IMR-90 (cell line): Measurements from ENCODE around the gene DYRK3. TPM values are rescaled to one million over a fixed set of nuclear protein-coding genes. Genes with fewer than 3 reads are reported as not detected.

ENCODE experiments used
- ATAC-seq: fragments of 200-7000 bp; cut with Tn5 transposase; 2 replicates; pipeline ENCODE4 v1.9.1; 2020; ENCODE audit warnings: low read depth, mild to moderate bottlenecking, moderate library complexity
- BruUV-seq: library from RNA; stranded (reverse); fragments of 400-500 nt; replicated peaks from 2 replicates; lab custom pipeline; 2021; lab: Mats Ljungman, UMichigan
- CTCF ChIA-PET: fragments of 300-600 bp; formaldehyde crosslinking; extraction: SDS; loops from one replicate; lab custom pipeline; 2021; ENCODE audit warnings: antibody characterized with exemption; lab: Yijun Ruan, JAX
- POLR2A ChIA-PET: fragments of 300-600 bp; sonication (Branson Sonifier 250); formaldehyde crosslinking; loops from one replicate; lab custom pipeline; 2022; ENCODE audit warnings: antibody characterized with exemption; ENCODE audit not compliant: unreplicated experiment; lab: Charles Lee
- DNase-seq: peaks from one replicate; pipeline ENCODE4 v3.0.0; 2013
- H2AFZ ChIP-seq: replicated peaks from 2 replicates; pipeline ENCODE3; 2013; ENCODE audit warnings: low read length, mild to moderate bottlenecking; ENCODE audit not compliant: poor library complexity
- H2AK5ac ChIP-seq: 2 replicates; pipeline ENCODE4 v1.6.1; 2013; ENCODE audit warnings: low read depth, low read length, inconsistent platforms
- H2AK9ac ChIP-seq: replicated peaks from 2 replicates; pipeline ENCODE3; 2013; ENCODE audit warnings: mild to moderate bottlenecking, low read depth, low read length, moderate library complexity; ENCODE audit not compliant: poor library complexity
- H2BK120ac ChIP-seq: 2 replicates; pipeline ENCODE4 v1.6.1; 2013; ENCODE audit warnings: low read depth, low read length, inconsistent platforms
- H2BK15ac ChIP-seq: 3 replicates; pipeline ENCODE4 v1.6.1; 2013; ENCODE audit warnings: low read depth, low read length, inconsistent platforms
- H2BK20ac ChIP-seq: 2 replicates; pipeline ENCODE4 v1.6.1; 2013; ENCODE audit warnings: low read depth, mild to moderate bottlenecking, inconsistent platforms, low read length, moderate library complexity
- H2BK5ac ChIP-seq: 2 replicates; pipeline ENCODE4 v1.6.1; 2013; ENCODE audit warnings: mild to moderate bottlenecking, low read depth, low read length, inconsistent platforms; ENCODE audit not compliant: poor library complexity, severe bottlenecking
- H3K14ac ChIP-seq: replicated peaks from 2 replicates; pipeline ENCODE4 v1.6.1; 2013; ENCODE audit warnings: low read depth, low read length, inconsistent platforms
- H3K18ac ChIP-seq: 2 replicates; pipeline ENCODE4 v1.6.1; 2013; ENCODE audit warnings: low read depth, low read length, control low read depth
- H3K23ac ChIP-seq: 2 replicates; pipeline ENCODE4 v1.6.1; 2013; ENCODE audit warnings: low read depth, low read length, inconsistent platforms
- H3K27ac ChIP-seq: 2 replicates; pipeline ENCODE4 v1.5.1; 2013; ENCODE audit warnings: mild to moderate bottlenecking, control low read depth, low read length; ENCODE audit not compliant: insufficient read depth
- H3K27me3 ChIP-seq: 2 replicates; pipeline ENCODE4 v1.6.1; 2013; ENCODE audit warnings: low read length; ENCODE audit not compliant: control insufficient read depth, insufficient read depth
- H3K36me3 ChIP-seq: 2 replicates; pipeline ENCODE4 v1.6.1; 2013; ENCODE audit warnings: low read length, mixed read lengths; ENCODE audit not compliant: control insufficient read depth, insufficient read depth
- H3K4ac ChIP-seq: 2 replicates; pipeline ENCODE4 v1.6.1; 2013; ENCODE audit warnings: low read depth, low read length, inconsistent platforms
- H3K4me1 ChIP-seq: 2 replicates; pipeline ENCODE4 v1.6.1; 2013; ENCODE audit warnings: low read length, mixed read lengths; ENCODE audit not compliant: control insufficient read depth, insufficient read depth
- H3K4me2 ChIP-seq: 2 replicates; pipeline ENCODE4 v1.6.1; 2013; ENCODE audit warnings: low read depth, mild to moderate bottlenecking, control low read depth, low read length, moderate library complexity
- H3K4me3 ChIP-seq: 2 replicates; pipeline ENCODE4 v1.5.1; 2013; ENCODE audit warnings: low read depth, mild to moderate bottlenecking, control low read depth, low read length, moderate library complexity; ENCODE audit not compliant: insufficient read depth
- H3K56ac ChIP-seq: 2 replicates; pipeline ENCODE4 v1.6.1; 2013; ENCODE audit warnings: low read length, inconsistent platforms; ENCODE audit not compliant: insufficient read depth; ENCODE audit errors: extremely low read depth
- H3K79me1 ChIP-seq, 2 experiments: 2 replicates each; pipeline ENCODE4 v1.6.1; 2013; ENCODE audit warnings: low read length in 2 of 2, inconsistent platforms in 1 of 2, low read depth in 1 of 2
- H3K9ac ChIP-seq: 2 replicates; pipeline ENCODE4 v1.6.1; 2013; ENCODE audit warnings: low read depth, low read length, control low read depth
- H3K9me1 ChIP-seq: 2 replicates; pipeline ENCODE4 v1.6.1; 2013; ENCODE audit warnings: low read length, inconsistent platforms; ENCODE audit not compliant: insufficient read depth
- H3K9me3 ChIP-seq: 2 replicates; pipeline ENCODE4 v1.6.1; 2013; ENCODE audit warnings: low read length; ENCODE audit not compliant: control insufficient read depth, insufficient read depth
- H4K20me1 ChIP-seq: 2 replicates; pipeline ENCODE4 v1.6.1; 2013; ENCODE audit warnings: low read length, inconsistent platforms; ENCODE audit not compliant: insufficient read depth
- H4K5ac ChIP-seq: 2 replicates; pipeline ENCODE4 v1.6.1; 2013; ENCODE audit warnings: mild to moderate bottlenecking, low read depth, low read length, control low read depth
- H4K8ac ChIP-seq, 2 experiments: 2 replicates each; pipeline ENCODE4 v1.6.1; 2013; ENCODE audit warnings: low read depth in 2 of 2, low read length in 2 of 2, control low read depth in 1 of 2, inconsistent platforms in 1 of 2
- H4K91ac ChIP-seq: 2 replicates; pipeline ENCODE4 v1.6.1; 2013; ENCODE audit warnings: low read depth, low read length, inconsistent platforms; ENCODE audit not compliant: insufficient read depth
- POLR2A ChIP-seq: IDR thresholded peaks from 2 replicates; pipeline ENCODE4 v1.6.1; 2012; ENCODE audit warnings: mild to moderate bottlenecking, low read depth, low read length
- RAD21 ChIP-seq: IDR thresholded peaks from 2 replicates; pipeline ENCODE4 v1.6.1; 2012; ENCODE audit warnings: low read length, improper control_type of control experiment
- USF2 ChIP-seq: fragments of 150-350 bp; IDR thresholded peaks from 2 replicates; pipeline ENCODE4 v1.6.1; 2017; ENCODE audit warnings: mild to moderate bottlenecking, antibody characterized with exemption, low read length, low read depth
- WGBS, 2 experiments: methylation state at CpG; one replicate each; pipeline versions ENCODE4 v1.1.5 to v1.1.7; 2013; ENCODE audit warnings: missing lambda C conversion rate in 2 of 2; ENCODE audit not compliant: insufficient read length in 1 of 2; ENCODE audit errors: extremely low coverage in 2 of 2; 5-methylcytosine and 5-hydroxymethylcytosine counted together
- dilution Hi-C: fragments of 300-500 bp; cut with HindIII; formaldehyde crosslinking; loops from one replicate; pipeline ENCODE4 v1.14.3; 2018; ENCODE audit warnings: low sequenced_read_pairs; ENCODE audit not compliant: unreplicated experiment
- in situ Hi-C: fragments of 300-500 bp; cut with MboI; formaldehyde crosslinking; loops from 3 replicates; pipeline ENCODE4 v1.14.3; 2019; ENCODE audit warnings: low sequenced_read_pairs, inconsistent platforms, mixed read lengths
- intact Hi-C: fragments of 100-400 bp; cut with micrococcal nuclease; formaldehyde crosslinking; loops from 2 replicates; pipeline ENCODE4 v1.10.0; 2022
- polyA plus RNA-seq, 3 experiments: library from polyadenylated mRNA; depleted of rRNA; stranded (reverse); fragments of >200 nt; gene quantifications; 2 replicates each; pipeline ENCODE4 v1.2.3, GENCODE V29; 2012; ENCODE audit warnings: low replicate concordance in 1 of 3
- total RNA-seq: library from RNA; depleted of rRNA; stranded (reverse); fragments of >200 nt; gene quantifications from 2 replicates; pipeline ENCODE4 v1.2.3, GENCODE V29; 2012

DYRK3 gene
- total and polyA plus RNA-seq, 2 of the 4 experiments (the other 2 are of a cell fraction) = 5.5 to 22.0 TPM

- dilution Hi-C loops = no loop called here
- no CpG with 5 or more reads among the region's 6 CpGs for WGBS, 2 experiments
- POLR2A ChIA-PET = interaction anchor here (0.9 kb wide), 1 partner anchor 56 kb away, joined by 3 read pairs; no protein-coding TSS in a partner anchor
- Histone ChIP-seq H2BK5ac (no peak overlapping the region), H2BK120ac (no peak overlapping the region), H3K9ac (no peak overlapping the region), H3K4me3 (no peak overlapping the region), H2BK15ac (no peak overlapping the region), H3K79me1 (no peaks in the 10 kb centered on the region), H3K56ac (no peak overlapping the region), H3K27me3 (peaks cover 8% of the 10 kb centered on the region), H3K18ac (no peak overlapping the region), H3K4me2 (no peak overlapping the region), H3K4ac (no peak overlapping the region), H3K9me3 (no peaks in the 10 kb centered on the region), H3K4me1 (peaks cover 7% of the 10 kb centered on the region), H2AK9ac (no peak overlapping the region), H4K8ac (no peak overlapping the region), H3K36me3 (no peaks in the 10 kb centered on the region), H4K20me1 (no peaks in the 10 kb centered on the region), H4K91ac (no peak overlapping the region), H4K5ac (no peak overlapping the region), H3K27ac (no peak overlapping the region), H3K14ac (no peak overlapping the region), H2AK5ac (no peak overlapping the region), H2AFZ (no peak overlapping the region), H3K23ac (no peak overlapping the region), H3K9me1 (peaks cover 4% of the 10 kb centered on the region; the same call in 1 of the 2 replicates), H2BK20ac (no peak overlapping the region)
- DNase-seq (no peak), ATAC-seq (no peak)
- in situ Hi-C loops = loop anchor here (10.0 kb wide), 1 partner anchor 184 kb away; no protein-coding TSS in a partner anchor
- CTCF ChIA-PET = interaction anchor here (1.1 to 1.8 kb wide), 2 partner anchors 35 to 38 kb away, joined by 3 to 6 read pairs; no protein-coding TSS in a partner anchor
- no peak for TF ChIP-seq POLR2A
- peak; percentile 26; the same call in 1 of the 2 replicates for TF ChIP-seq USF2
- no peak for TF ChIP-seq RAD21
- intact Hi-C loops = no loop called here
- BruUV-seq = no TSS peak
Observed at GRCh38 chr1:206668874-206669410, 33.6 kb downstream of the DYRK3 start.
